Motor neuron (in vitro differentiated cells): ENCODE results near the gene B3GAT2. TPM values are rescaled to one million over a fixed set of nuclear protein-coding genes. Genes with fewer than 3 reads are reported as not detected.
A peak's percentile ranks its signal among the peaks of the same experiment; 100 is the strongest.

Source experiments
- ATAC-seq, 8 experiments: fragments of 200-7000 bp; cut with Tn5 transposase; replicated peaks in 6 of 8; 2 replicates each; pipeline ENCODE4 v1.8.0; 2021; ENCODE audit warnings: mild to moderate bottlenecking in 8 of 8, moderate library complexity in 8 of 8
- H3K27ac ChIP-seq, 2 donors: fragments of 250-450 bp; sonication (Bioruptor Pico); 2 replicates each; pipeline ENCODE4 v1.9.0; 2021; ENCODE audit warnings: antibody characterized with exemption in 2 of 2, mild to moderate bottlenecking in 2 of 2, moderate library complexity in 1 of 2
- H3K4me1 ChIP-seq, 2 donors: fragments of 250-450 bp; sonication (Bioruptor Pico); replicated peaks in 1 of 2; 2 replicates each; pipeline ENCODE4 v1.6.1; 2021; ENCODE audit warnings: antibody characterized with exemption in 2 of 2, mild to moderate bottlenecking in 2 of 2, moderate library complexity in 1 of 2
- H3K4me3 ChIP-seq, 5 donors: fragments of 250-450 bp; sonication (Bioruptor Pico); 2 replicates each; pipeline ENCODE4 v1.9.0; 2021; ENCODE audit warnings: antibody characterized with exemption in 5 of 5, mild to moderate bottlenecking in 5 of 5, moderate library complexity in 4 of 5
- whole genome bisulfite sequencing, 10 experiments: fragments of 450-650 bp; shearing (Covaris generic); methylation state at CpG; one replicate each; pipeline ENCODE4 v1.0.0; 2022; 5-methylcytosine and 5-hydroxymethylcytosine counted together
- in situ Hi-C, 9 experiments: fragments of 400-800 bp; cut with MboI; loops; one replicate each; pipeline ENCODE4 v1.15.0; 2021; ENCODE audit warnings: low sequenced_read_pairs in 9 of 9, low pct_unique_long_range_greater_than_20kb in 2 of 9; ENCODE audit not compliant: unreplicated experiment in 9 of 9
- total RNA-seq, 8 experiments: library from RNA; unstranded; fragments of 300-600 nt; gene quantifications; 2 replicates each; pipeline versions ENCODE4 v1.2.3 to v1.2.4, GENCODE V29; 2022

Gene B3GAT2, protein sequence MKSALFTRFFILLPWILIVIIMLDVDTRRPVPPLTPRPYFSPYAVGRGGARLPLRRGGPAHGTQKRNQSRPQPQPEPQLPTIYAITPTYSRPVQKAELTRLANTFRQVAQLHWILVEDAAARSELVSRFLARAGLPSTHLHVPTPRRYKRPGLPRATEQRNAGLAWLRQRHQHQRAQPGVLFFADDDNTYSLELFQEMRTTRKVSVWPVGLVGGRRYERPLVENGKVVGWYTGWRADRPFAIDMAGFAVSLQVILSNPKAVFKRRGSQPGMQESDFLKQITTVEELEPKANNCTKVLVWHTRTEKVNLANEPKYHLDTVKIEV
- 10 to 100 TPM in 3 of 8 experiments, 1 to 10 TPM in 4, under 1 TPM in 1; 0.92 to 14.3 (median 7.9) TPM for total RNA-seq

DNA sequence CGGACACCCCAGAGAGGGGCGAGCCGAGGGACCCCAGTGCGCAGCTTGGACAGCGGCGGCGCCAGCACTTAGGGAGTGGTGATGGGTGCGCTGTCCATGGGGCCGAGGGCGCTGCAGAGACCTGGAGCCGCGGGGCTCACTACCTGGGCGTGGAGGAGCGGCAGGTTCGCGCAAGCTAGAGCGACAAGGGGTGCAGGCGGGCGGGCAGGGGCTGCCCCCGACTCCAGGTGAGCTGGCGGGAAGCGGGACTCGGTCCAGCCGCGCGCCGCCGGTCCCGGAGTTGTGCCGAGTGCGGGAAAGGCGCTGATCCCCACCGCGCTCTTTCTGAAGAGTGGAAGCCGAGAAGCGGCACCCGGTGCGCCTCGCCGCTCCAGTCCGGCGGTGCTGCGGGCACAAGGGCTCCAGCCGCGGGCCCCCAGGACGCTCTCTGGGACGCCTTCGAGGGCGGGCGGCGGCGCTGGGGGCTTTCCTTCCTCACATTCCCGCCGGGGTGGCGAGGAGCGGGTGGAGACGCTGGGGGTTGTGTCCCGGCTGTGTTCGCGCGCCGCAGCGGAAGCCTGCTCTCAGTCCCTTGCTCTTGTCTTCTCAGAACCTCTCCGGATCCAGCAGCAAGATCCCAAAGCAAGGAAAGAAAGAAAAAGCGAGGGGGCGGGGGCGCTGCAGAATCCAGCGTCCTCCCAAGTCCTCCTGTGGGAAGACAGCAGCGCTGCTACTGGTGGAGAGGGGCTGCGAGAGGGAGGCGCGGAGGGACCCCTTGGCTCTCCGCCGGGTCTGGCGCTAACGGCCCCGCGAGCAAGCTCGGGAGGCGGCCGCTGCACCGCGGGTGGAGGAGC is at the start of gene B3GAT2:
Gene B3GAT2, minus strand, starts transcription at position 610 of the 833 bp plus-strand sequence. CDS start 631 bp downstream, outside the sequence.
- in situ Hi-C loops, result loop anchor here in 2 of 9 experiments (25.0 kb wide), 1 partner anchor 244 kb away; no protein-coding TSS in a partner anchor
- no peak within 1 kb of the TSS for H3K27ac ChIP-seq
- peaks cover 0 to 11% of the 10 kb centered on the region in 2 donors for H3K4me1 ChIP-seq
- 0 to 3% (median 0%) methylated on average over 4 to 13 of the region's 83 CpGs; no CpG with 5 or more reads in 6 of the 10 experiments for WGBS, 10 experiments
- H3K4me3 ChIP-seq, result peak within 1 kb of the TSS; percentile 44 to 59 (median 55)
- ATAC-seq, result peak; percentile 20 to 74 (median 66)

DNA sequence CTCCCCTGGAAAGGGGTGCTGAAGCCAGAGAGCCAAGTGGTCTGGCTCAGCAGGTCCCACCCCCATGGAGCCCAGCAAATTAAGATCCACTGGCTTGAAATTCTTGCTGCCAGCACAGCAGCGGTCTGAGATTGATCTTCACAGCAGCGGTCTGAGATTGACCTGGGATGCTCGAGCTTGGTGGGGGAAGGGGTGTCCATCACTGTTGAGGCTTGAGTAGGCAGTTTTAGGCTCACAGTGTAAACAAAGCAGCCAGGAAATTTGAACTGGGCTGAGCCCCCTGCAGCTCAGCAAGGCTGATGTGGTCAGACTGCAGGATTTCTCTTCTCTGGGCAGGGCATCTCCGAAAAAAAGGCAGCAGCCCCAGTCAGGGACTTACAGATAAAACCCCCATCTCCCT is 41.3 kb upstream of the B3GAT2 start:
- no peak for ATAC-seq
- in situ Hi-C loops, result no loop called here
- Histone ChIP-seq H3K27ac (no peak overlapping the region), H3K4me1 (peaks cover 0 to 3% of the 10 kb centered on the region in 2 donors), H3K4me3 (no peak overlapping the region)
- 0 to 60% (median 14%) methylated on average over 1 to 4 of the region's 4 CpGs; no CpG with 5 or more reads in 6 of the 10 experiments for WGBS, 10 experiments

DNA sequence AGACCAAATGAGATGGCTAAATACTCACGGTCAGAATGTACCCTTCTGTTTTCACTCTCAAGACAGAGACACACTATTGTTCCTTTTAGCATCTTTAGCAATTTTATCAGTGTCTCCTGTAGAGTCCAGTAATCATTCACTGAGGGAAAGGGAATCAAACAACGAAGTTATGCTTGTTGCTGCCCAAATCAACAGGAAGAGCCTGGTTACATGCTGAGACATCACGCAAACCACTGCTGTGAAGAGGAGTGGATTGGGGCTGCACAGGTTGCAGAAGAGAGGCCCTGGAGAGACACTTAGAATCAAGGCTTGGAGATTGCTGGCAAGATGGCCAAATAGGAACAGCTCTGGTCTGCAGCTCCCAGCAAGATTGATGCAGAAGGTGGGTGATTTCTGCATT is 40.5 kb upstream of the B3GAT2 start:
- H3K27ac ChIP-seq, result no peak overlapping the region
- no peak overlapping the region for H3K4me3 ChIP-seq
- in situ Hi-C loops, result no loop called here
- no peak for ATAC-seq
- 10 to 94% (median 81%) methylated on average over 1 to 3 of the region's 3 CpGs; no CpG with 5 or more reads in 3 of the 10 experiments for WGBS, 10 experiments
- H3K4me1 ChIP-seq, result peaks cover 0 to 3% of the 10 kb centered on the region in 2 donors

DNA sequence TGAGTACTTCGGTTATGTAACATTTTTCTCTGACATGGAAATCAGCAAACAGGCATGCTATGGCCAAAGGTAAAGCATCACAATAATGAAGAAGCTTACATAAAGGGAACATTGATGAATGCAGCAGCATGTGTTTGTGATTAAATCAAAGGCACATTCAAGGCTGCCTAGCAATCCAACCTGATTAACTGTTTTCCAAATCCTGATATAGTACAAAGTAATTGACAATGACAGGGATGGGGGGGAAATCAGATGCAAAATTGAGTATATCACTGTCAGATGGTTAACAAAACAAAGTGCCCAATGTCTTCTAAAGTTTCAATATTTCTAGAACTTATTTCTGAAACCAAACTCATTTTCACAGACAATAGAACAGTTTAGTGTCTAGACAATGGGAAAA is 39.2 kb upstream of the B3GAT2 start:
- no peak for ATAC-seq
- Histone ChIP-seq H3K4me1 (peaks cover 0 to 3% of the 10 kb centered on the region in 2 donors), H3K4me3 (no peak overlapping the region), H3K27ac (no peak overlapping the region)
- in situ Hi-C loops, result no loop called here
- 0 to 94% (median 55%) methylated on average over 1 of the region's 1 CpG; no CpG with 5 or more reads in 2 of the 10 experiments for WGBS, 10 experiments

DNA sequence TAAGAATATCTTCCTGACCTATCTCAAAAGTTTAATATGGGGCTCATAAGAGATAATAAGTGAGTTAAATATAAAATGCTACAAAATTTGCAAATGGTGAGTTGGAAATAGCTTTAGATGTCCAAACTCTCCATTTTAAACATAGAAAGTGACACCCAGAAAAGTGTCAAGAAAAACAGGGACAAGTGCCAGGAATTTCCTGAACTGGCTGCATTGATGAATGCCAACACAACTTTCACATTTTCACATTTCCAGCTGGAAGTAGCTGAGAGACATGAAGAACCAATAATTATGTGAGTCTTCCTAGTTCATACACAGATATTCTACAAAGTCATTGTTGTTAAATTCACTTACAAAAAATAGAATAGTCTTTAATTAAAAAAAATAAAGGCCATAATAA is 38.6 kb upstream of the B3GAT2 start:
- Histone ChIP-seq H3K4me3 (no peak overlapping the region), H3K27ac (no peak overlapping the region)
- in situ Hi-C loops, result no loop called here

DNA sequence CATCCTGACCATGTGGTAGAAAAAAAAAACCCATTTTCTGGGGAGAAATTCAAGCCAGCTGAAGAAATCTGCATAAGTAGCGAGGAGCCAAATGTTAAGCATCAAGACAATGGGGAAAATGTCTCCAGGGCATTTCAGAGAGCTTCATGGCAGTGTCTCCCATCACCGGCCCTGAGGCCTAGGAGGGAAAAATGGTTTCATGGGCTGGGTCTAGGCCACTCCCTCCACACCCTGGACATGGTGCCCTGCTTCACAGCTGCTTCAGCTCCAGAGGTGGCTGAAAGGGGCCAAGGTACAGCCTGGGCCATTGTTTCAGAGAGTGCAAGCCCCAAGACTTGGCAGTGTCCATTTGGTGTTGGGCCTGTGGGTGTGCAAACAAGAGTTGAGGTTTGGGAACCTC is 34.4 kb upstream of the B3GAT2 start:
- in situ Hi-C loops, result no loop called here
- ATAC-seq, result peak in 2 of 8 experiments; percentile 67 to 80
- WGBS, 10 experiments, result 8 to 100% (median 86%) methylated on average over 1 to 2 of the region's 2 CpGs; no CpG with 5 or more reads in 3 of the 10 experiments
- Histone ChIP-seq H3K4me1 (peaks cover 0 to 3% of the 10 kb centered on the region in 2 donors), H3K27ac (no peak overlapping the region), H3K4me3 (no peak overlapping the region)

More for the DNA sequence above, 38.6 kb upstream of the B3GAT2 start:
- H3K4me1 ChIP-seq, result peaks cover 0 to 3% of the 10 kb centered on the region in 2 donors
- no peak for ATAC-seq

DNA sequence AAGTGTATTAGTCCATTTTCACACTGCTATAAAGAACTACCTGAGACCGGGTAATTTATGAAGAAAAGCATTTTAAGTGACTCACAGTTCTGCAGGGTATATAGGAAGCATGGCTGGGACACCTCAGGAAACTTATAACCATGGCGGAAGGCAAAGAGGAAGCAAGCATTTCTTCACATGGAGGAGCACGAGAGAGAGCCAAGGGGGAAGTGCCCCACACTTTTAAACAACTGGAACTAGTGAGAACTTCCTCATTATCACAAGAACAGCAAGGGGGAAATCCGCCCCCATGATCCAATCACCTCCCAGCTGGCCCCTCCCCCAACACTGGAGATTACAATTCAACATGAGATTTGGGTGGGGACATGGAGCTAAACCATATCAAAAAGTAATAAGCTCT is 28.3 kb upstream of the B3GAT2 start:
- WGBS, 10 experiments, result 0 to 100% (median 86%) methylated on average over 1 to 4 of the region's 4 CpGs; no CpG with 5 or more reads in 3 of the 10 experiments
- H3K27ac ChIP-seq, result no peak overlapping the region
- peaks cover 0 to 3% of the 10 kb centered on the region in 2 donors for H3K4me1 ChIP-seq
- ATAC-seq, result no peak
- in situ Hi-C loops, result no loop called here
- H3K4me3 ChIP-seq, result no peak overlapping the region

DNA sequence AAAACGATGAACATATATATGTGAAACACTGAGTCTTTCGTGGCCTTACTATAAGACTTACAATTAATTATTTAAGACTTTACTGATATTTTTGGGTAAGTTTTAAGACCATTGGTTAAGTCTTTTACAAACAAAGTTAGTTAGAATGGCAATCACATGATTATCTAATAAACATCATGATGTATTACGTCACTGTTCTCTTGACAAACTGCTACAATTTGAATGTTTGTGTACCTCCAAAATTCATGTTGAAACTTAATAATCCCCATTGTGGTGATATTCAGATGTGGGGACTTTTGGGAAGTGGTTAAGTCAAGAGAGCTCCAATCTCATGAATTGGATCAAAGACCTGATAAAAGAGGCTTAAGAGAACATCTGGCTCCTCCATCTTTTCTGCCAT is 25.9 kb upstream of the B3GAT2 start:
- in situ Hi-C loops, result no loop called here
- WGBS, 10 experiments, result 27 to 100% (median 86%) methylated on average over 1 to 3 of the region's 3 CpGs; no CpG with 5 or more reads in 2 of the 10 experiments
- ATAC-seq, result no peak
- Histone ChIP-seq H3K27ac (no peak overlapping the region), H3K4me3 (no peak overlapping the region), H3K4me1 (no peaks in the 10 kb centered on the region)

DNA sequence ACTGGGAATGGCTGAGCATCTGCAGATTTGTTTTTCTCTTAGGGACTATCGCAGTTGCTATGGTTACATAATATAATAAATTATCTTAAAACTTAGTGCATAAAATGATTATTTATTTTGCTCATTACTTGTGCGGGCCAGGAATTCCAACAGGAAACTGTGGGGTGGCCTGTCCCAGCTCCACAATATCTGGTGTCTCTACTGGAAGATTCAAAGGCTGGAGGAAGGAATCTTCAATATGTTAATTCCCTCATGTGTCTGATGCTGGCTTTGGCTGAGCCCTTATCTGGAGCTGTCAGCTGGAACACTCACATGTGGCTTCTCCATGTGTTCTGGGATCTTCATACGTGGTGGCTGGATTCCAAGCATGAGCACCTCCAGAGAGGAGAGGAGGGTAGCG is 23.9 kb upstream of the B3GAT2 start:
- WGBS, 10 experiments, result 0 to 100% (median 86%) methylated on average over 1 to 2 of the region's 4 CpGs
- H3K27ac ChIP-seq, result no peak overlapping the region
- in situ Hi-C loops, result no loop called here

DNA sequence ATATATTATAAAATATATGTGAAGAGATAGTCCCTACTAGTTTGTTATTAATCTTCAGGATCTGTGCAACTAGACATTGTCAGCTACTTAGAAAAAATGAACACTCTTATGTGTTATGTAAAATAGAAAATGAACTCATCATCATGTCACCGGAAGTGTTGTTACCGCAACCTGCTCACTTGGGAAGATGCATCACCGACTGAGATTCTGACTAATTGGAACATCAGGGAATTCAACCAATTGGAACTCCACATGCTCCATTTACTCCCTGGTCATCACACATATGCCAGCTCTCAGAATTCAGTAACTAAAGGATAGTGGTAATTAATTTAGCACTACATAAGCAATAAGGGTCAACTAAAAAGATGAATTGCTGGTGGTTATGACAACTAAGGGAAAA is 16.7 kb upstream of the B3GAT2 start:
- Histone ChIP-seq H3K4me1 (no peaks in the 10 kb centered on the region), H3K27ac (no peak overlapping the region), H3K4me3 (no peak overlapping the region)
- 42 to 100% (median 81%) methylated on average over 1 to 3 of the region's 3 CpGs; no CpG with 5 or more reads in 4 of the 10 experiments for WGBS, 10 experiments
- in situ Hi-C loops, result loop anchor here in 2 of 9 experiments (25.0 kb wide), 1 partner anchor 261 kb away; no protein-coding TSS in a partner anchor
- peak in 1 of 8 experiments; percentile 94 for ATAC-seq

More for the DNA sequence above, 23.9 kb upstream of the B3GAT2 start:
- Histone ChIP-seq H3K4me3 (no peak overlapping the region), H3K4me1 (no peaks in the 10 kb centered on the region)
- peak in 3 of 8 experiments; percentile 50 to 67 (median 57) for ATAC-seq

DNA sequence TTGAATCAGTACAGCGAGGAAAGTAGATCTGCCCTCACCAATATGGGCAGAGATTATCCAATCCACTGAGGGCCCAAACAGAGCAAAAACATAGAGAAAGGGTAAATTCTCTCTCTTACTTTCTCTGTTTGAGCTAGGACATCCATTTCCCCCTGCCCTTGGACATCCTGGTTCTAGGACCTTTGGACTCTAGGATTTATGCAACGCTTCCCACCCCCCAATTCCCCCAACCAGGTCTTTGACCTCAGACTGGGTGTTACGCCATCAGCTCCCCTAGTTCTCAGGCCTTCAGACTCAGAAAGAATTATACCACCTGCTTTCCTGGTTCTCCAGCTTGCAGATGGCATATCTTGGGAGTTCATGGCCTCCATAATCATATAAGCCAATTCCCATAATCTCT is 10.2 kb upstream of the B3GAT2 start:
- in situ Hi-C loops, result loop anchor here in 2 of 9 experiments (25.0 kb wide), 1 partner anchor 255 kb away; no protein-coding TSS in a partner anchor
- H3K4me1 ChIP-seq, result no peaks in the 10 kb centered on the region
- H3K27ac ChIP-seq, result no peak overlapping the region
- no peak overlapping the region for H3K4me3 ChIP-seq
- no peak for ATAC-seq
- WGBS, 10 experiments, result 50 to 100% (median 91%) methylated on average over 1 to 3 of the region's 3 CpGs; no CpG with 5 or more reads in 2 of the 10 experiments

DNA sequence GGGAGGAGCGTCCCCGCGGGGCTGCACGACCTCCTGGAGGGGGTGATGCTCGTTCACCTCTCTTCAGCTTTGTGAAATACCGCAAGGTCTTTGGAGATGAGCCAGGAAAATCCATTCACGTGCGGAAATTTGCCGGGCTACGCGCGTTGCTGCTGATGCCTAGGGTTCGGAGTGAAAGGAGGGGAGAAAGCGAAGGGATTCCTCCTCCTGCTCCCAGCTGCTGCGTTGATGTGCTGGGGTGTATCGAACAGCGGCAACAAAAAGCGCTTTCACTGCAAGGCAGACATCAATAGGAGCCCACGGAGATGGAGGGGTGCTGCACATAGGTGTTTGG is 391 bp upstream of the B3GAT2 start:
- ATAC-seq, result peak in 1 of 8 experiments; percentile 1
- Histone ChIP-seq H3K4me3 (peak overlapping the region; percentile 44 to 59 (median 55)), H3K4me1 (peaks cover 0 to 11% of the 10 kb centered on the region in 2 donors), H3K27ac (no peak overlapping the region)
- WGBS, 10 experiments, result 0 to 20% (median 5%) methylated on average over 1 to 19 of the region's 19 CpGs; no CpG with 5 or more reads in 4 of the 10 experiments
- in situ Hi-C loops, result loop anchor here in 2 of 9 experiments (25.0 kb wide), 1 partner anchor 245 kb away; no protein-coding TSS in a partner anchor

DNA sequence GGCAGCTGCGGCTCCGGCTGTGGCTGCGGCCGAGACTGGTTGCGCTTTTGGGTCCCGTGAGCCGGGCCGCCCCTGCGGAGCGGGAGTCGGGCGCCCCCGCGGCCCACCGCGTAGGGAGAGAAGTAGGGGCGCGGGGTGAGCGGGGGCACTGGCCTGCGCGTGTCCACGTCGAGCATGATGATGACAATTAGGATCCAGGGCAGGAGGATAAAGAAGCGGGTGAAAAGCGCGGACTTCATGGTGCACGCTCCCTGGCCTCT is 739 bp downstream of the B3GAT2 start:
- Histone ChIP-seq H3K4me1 (peaks cover 0 to 11% of the 10 kb centered on the region in 2 donors), H3K4me3 (peak overlapping the region; percentile 44 to 59 (median 55)), H3K27ac (no peak overlapping the region)
- peak in 3 of 8 experiments; percentile 8 to 28 (median 15) for ATAC-seq
- in situ Hi-C loops, result loop anchor here in 2 of 9 experiments (25.0 kb wide), 1 partner anchor 244 kb away; no protein-coding TSS in a partner anchor
- 2% methylated on average over 10 to 11 of the region's 27 CpGs; no CpG with 5 or more reads in 8 of the 10 experiments for WGBS, 10 experiments
